Measurements from ENCODE around the gene CYS1.
"Not testable (repeated sequence)": the region's sequence is repeated elsewhere in the genome, so short reads cannot be mapped to it uniquely, and the experiment has no call there.

The CYS1 gene

GRCh38 chr2:10035633-10036032 is 44.6 kb downstream of the CYS1 start:
- Histone ChIP-seq H3K4me1 (ENCODE audit: control insufficient read depth, insufficient read depth, low read length) (peaks cover under 1% of the 10 kb centered on the region; the same call in 1 of the 2 replicates), H3K27me3 (ENCODE audit: control insufficient read depth, insufficient read depth, low read length) (no peaks in the 10 kb centered on the region), H3K9ac (ENCODE audit: low read depth, low read length) (no peak overlapping the region), H3K9me3 (ENCODE audit: control insufficient read depth, insufficient read depth, low read length) (no peaks in the 10 kb centered on the region), H3K27ac (ENCODE audit: low read depth, low read length) (no peak overlapping the region), H3K36me3 (ENCODE audit: control insufficient read depth, insufficient read depth, low read length) (no peaks in the 10 kb centered on the region), H3K4me3 (ENCODE audit: low read depth, low read length) (no peak overlapping the region)

GRCh38 chr2:10035053-10035422 is 45.2 kb downstream of the CYS1 start:
- Histone ChIP-seq H3K9me3 (ENCODE audit: control insufficient read depth, insufficient read depth, low read length) (no peaks in the 10 kb centered on the region), H3K4me1 (ENCODE audit: control insufficient read depth, insufficient read depth, low read length) (peaks cover 6% of the 10 kb centered on the region; the same call in 1 of the 2 replicates), H3K4me3 (ENCODE audit: low read depth, low read length) (no peak overlapping the region), H3K27me3 (ENCODE audit: control insufficient read depth, insufficient read depth, low read length) (no peaks in the 10 kb centered on the region), H3K9ac (ENCODE audit: low read depth, low read length) (no peak overlapping the region), H3K36me3 (ENCODE audit: control insufficient read depth, insufficient read depth, low read length) (no peaks in the 10 kb centered on the region), H3K27ac (ENCODE audit: low read depth, low read length) (no peak overlapping the region)

- H3K27ac ChIP-seq (ENCODE audit: low read depth, low read length), result no peak overlapping the region
- peaks cover 12% of the 10 kb centered on the region; the same call in 1 of the 2 replicates for H3K4me1 ChIP-seq (ENCODE audit: control insufficient read depth, insufficient read depth, low read length)
- no peaks in the 10 kb centered on the region for H3K9me3 ChIP-seq (ENCODE audit: control insufficient read depth, insufficient read depth, low read length)
- no peak overlapping the region for H3K4me3 ChIP-seq (ENCODE audit: low read depth, low read length)
- H3K36me3 ChIP-seq (ENCODE audit: control insufficient read depth, insufficient read depth, low read length), result no peaks in the 10 kb centered on the region
- H3K27me3 ChIP-seq (ENCODE audit: control insufficient read depth, insufficient read depth, low read length), result no peaks in the 10 kb centered on the region
- H3K9ac ChIP-seq (ENCODE audit: low read depth, low read length), result no peak overlapping the region
Observed at GRCh38 chr2:10034333-10035052, 45.7 kb downstream of the CYS1 start.

- no peaks in the 10 kb centered on the region for H3K9me3 ChIP-seq (ENCODE audit: control insufficient read depth, insufficient read depth, low read length)
- peaks cover 23% of the 10 kb centered on the region for H3K4me1 ChIP-seq (ENCODE audit: control insufficient read depth, insufficient read depth, low read length)
- H3K27ac ChIP-seq (ENCODE audit: low read depth, low read length), result no peak overlapping the region
- no peak overlapping the region for H3K9ac ChIP-seq (ENCODE audit: low read depth, low read length)
- H3K4me3 ChIP-seq (ENCODE audit: low read depth, low read length), result no peak overlapping the region
- H3K36me3 ChIP-seq (ENCODE audit: control insufficient read depth, insufficient read depth, low read length), result no peaks in the 10 kb centered on the region
- H3K27me3 ChIP-seq (ENCODE audit: control insufficient read depth, insufficient read depth, low read length), result no peaks in the 10 kb centered on the region
Observed at GRCh38 chr2:10033251-10034006, 46.8 kb downstream of the CYS1 start.

- Histone ChIP-seq H3K36me3 (ENCODE audit: control insufficient read depth, insufficient read depth, low read length) (no peaks in the 10 kb centered on the region), H3K4me1 (ENCODE audit: control insufficient read depth, insufficient read depth, low read length) (peaks cover 26% of the 10 kb centered on the region), H3K27me3 (ENCODE audit: control insufficient read depth, insufficient read depth, low read length) (no peaks in the 10 kb centered on the region), H3K27ac (ENCODE audit: low read depth, low read length) (no peak overlapping the region), H3K9ac (ENCODE audit: low read depth, low read length) (no peak overlapping the region), H3K4me3 (ENCODE audit: low read depth, low read length) (no peak overlapping the region), H3K9me3 (ENCODE audit: control insufficient read depth, insufficient read depth, low read length) (no peaks in the 10 kb centered on the region)
Observed at GRCh38 chr2:10032746-10033105, 47.5 kb downstream of the CYS1 start.

GRCh38 chr2:10031886-10032745 is 48.1 kb downstream of the CYS1 start:
- H3K27ac ChIP-seq (ENCODE audit: low read depth, low read length), result no peak overlapping the region
- H3K27me3 ChIP-seq (ENCODE audit: control insufficient read depth, insufficient read depth, low read length), result no peaks in the 10 kb centered on the region
- no peak overlapping the region for H3K4me3 ChIP-seq (ENCODE audit: low read depth, low read length)
- H3K9me3 ChIP-seq (ENCODE audit: control insufficient read depth, insufficient read depth, low read length), result no peaks in the 10 kb centered on the region
- no peak overlapping the region for H3K9ac ChIP-seq (ENCODE audit: low read depth, low read length)
- H3K36me3 ChIP-seq (ENCODE audit: control insufficient read depth, insufficient read depth, low read length), result no peaks in the 10 kb centered on the region
- H3K4me1 ChIP-seq (ENCODE audit: control insufficient read depth, insufficient read depth, low read length), result peaks cover 26% of the 10 kb centered on the region

- not testable (repeated sequence) for H3K4me3 ChIP-seq (ENCODE audit: low read depth, low read length); H3K27me3 ChIP-seq (ENCODE audit: control insufficient read depth, insufficient read depth, low read length); H3K36me3 ChIP-seq (ENCODE audit: control insufficient read depth, insufficient read depth, low read length); H3K27ac ChIP-seq (ENCODE audit: low read depth, low read length); H3K9me3 ChIP-seq (ENCODE audit: control insufficient read depth, insufficient read depth, low read length); H3K9ac ChIP-seq (ENCODE audit: low read depth, low read length)
- peaks cover 26% of the 10 kb centered on the region for H3K4me1 ChIP-seq (ENCODE audit: control insufficient read depth, insufficient read depth, low read length)
Observed at GRCh38 chr2:10030798-10031197, 49.4 kb downstream of the CYS1 start.

GRCh38 chr2:10030311-10030736 is 49.9 kb downstream of the CYS1 start:
- H3K27me3 ChIP-seq (ENCODE audit: control insufficient read depth, insufficient read depth, low read length), result no peaks in the 10 kb centered on the region
- H3K4me1 ChIP-seq (ENCODE audit: control insufficient read depth, insufficient read depth, low read length), result peaks cover 26% of the 10 kb centered on the region
- H3K27ac ChIP-seq (ENCODE audit: low read depth, low read length), result no peak overlapping the region
- H3K9me3 ChIP-seq (ENCODE audit: control insufficient read depth, insufficient read depth, low read length), result no peaks in the 10 kb centered on the region
- no peak overlapping the region for H3K4me3 ChIP-seq (ENCODE audit: low read depth, low read length)
- H3K36me3 ChIP-seq (ENCODE audit: control insufficient read depth, insufficient read depth, low read length), result no peaks in the 10 kb centered on the region
- H3K9ac ChIP-seq (ENCODE audit: low read depth, low read length), result no peak overlapping the region

GRCh38 chr2:10029875-10030223 is 50.4 kb downstream of the CYS1 start:
- Histone ChIP-seq H3K9ac (ENCODE audit: low read depth, low read length) (no peak overlapping the region), H3K27ac (ENCODE audit: low read depth, low read length) (no peak overlapping the region)

GRCh38 chr2:10028988-10029874 is 51.0 kb downstream of the CYS1 start:
- Histone ChIP-seq H3K4me3 (ENCODE audit: low read depth, low read length) (no peak overlapping the region), H3K4me1 (ENCODE audit: control insufficient read depth, insufficient read depth, low read length) (peaks cover 26% of the 10 kb centered on the region), H3K9me3 (ENCODE audit: control insufficient read depth, insufficient read depth, low read length) (no peaks in the 10 kb centered on the region), H3K9ac (ENCODE audit: low read depth, low read length) (no peak overlapping the region), H3K36me3 (ENCODE audit: control insufficient read depth, insufficient read depth, low read length) (no peaks in the 10 kb centered on the region), H3K27ac (ENCODE audit: low read depth, low read length) (peak overlapping the region; percentile 4), H3K27me3 (ENCODE audit: control insufficient read depth, insufficient read depth, low read length) (no peaks in the 10 kb centered on the region)

More at GRCh38 chr2:10029875-10030223, 50.4 kb downstream of the CYS1 start:
- Histone ChIP-seq H3K4me3 (ENCODE audit: low read depth, low read length) (no peak overlapping the region), H3K27me3 (ENCODE audit: control insufficient read depth, insufficient read depth, low read length) (no peaks in the 10 kb centered on the region), H3K4me1 (ENCODE audit: control insufficient read depth, insufficient read depth, low read length) (peaks cover 26% of the 10 kb centered on the region), H3K9me3 (ENCODE audit: control insufficient read depth, insufficient read depth, low read length) (no peaks in the 10 kb centered on the region), H3K36me3 (ENCODE audit: control insufficient read depth, insufficient read depth, low read length) (no peaks in the 10 kb centered on the region)

Measured in HUES48 (cell line).